HCT116 (cell line): ENCODE measurements around the gene XYLT1. TPM values are rescaled to one million over a fixed set of nuclear protein-coding genes. Genes with fewer than 3 reads are reported as not detected.

Source experiments
- ATAC-seq: fragments of 200-7000 bp; cut with Tn5 transposase; 2 replicates; pipeline ENCODE4 v1.9.1; 2020; ENCODE audit warnings: mild to moderate bottlenecking, moderate library complexity
- BruUV-seq: library from RNA; stranded (reverse); fragments of 400-500 nt; replicated peaks from 2 replicates; lab custom pipeline; 2021; lab: Mats Ljungman, UMichigan
- CTCF ChIA-PET: fragments of 300-600 bp; sonication (Branson Sonifier 250); formaldehyde crosslinking; loops from one replicate; lab custom pipeline; 2021; ENCODE audit warnings: antibody characterized with exemption; lab: Charles Lee
- POLR2A ChIA-PET: fragments of 300-600, 350-600 bp; sonication (Branson Sonifier 250); formaldehyde crosslinking; loops from one replicate; lab custom pipeline; 2021; ENCODE audit warnings: antibody characterized with exemption; lab: Charles Lee
- RAD21 ChIA-PET, 2 experiments: fragments of 300-600 bp; sonication (Branson Sonifier 250); formaldehyde crosslinking; loops; one replicate each; lab custom pipeline; 2023; ENCODE audit warnings: low total read pairs in 2 of 2; ENCODE audit not compliant: uncharacterized antibody in 2 of 2, unreplicated experiment in 2 of 2, low non-redundant PET in 1 of 2; lab: Charles Lee
- DNase-seq: peaks from one replicate; pipeline ENCODE4 v3.0.0-alpha.2; 2010; ENCODE audit warnings: low read depth, low spot score
- H2AFZ ChIP-seq: fragments of 200-600 bp; shearing (Covaris generic), sonication (generic); 2 replicates; pipeline ENCODE4 v1.6.1; 2017; ENCODE audit warnings: low read depth, mixed run types, mixed read lengths, antibody characterized with exemption, low read length; ENCODE audit not compliant: poor library complexity, severe bottlenecking
- H3K27ac ChIP-seq: 2 replicates; pipeline ENCODE4 v1.5.1; 2012; ENCODE audit warnings: low read depth, low read length
- H3K27me3 ChIP-seq: fragments of 200-600 bp; sonication (generic); 2 replicates; pipeline ENCODE4 v1.6.1; 2016; ENCODE audit warnings: mixed run types, low read length, mixed read lengths; ENCODE audit not compliant: insufficient read depth
- H3K36me3 ChIP-seq, 2 experiments: fragments of 200-500 bp in 1 of 2; fragments of 200-600 bp in 1 of 2; sonication (Bioruptor generic) in 1 of 2; sonication (generic) in 1 of 2; 2 replicates each; pipeline versions ENCODE4 v1.5.1 to v1.6.1; 2014 to 2016; ENCODE audit warnings: low read length in 2 of 2, inconsistent platforms in 1 of 2, mixed read lengths in 1 of 2, mixed run types in 1 of 2; ENCODE audit not compliant: insufficient read depth in 2 of 2, control insufficient read depth in 1 of 2
- H3K4me1 ChIP-seq, 2 experiments: fragments of 200-600 bp in 1 of 2; sonication (generic) in 1 of 2; 2 replicates each; pipeline versions ENCODE4 v1.5.1 to v1.6.1; 2012 to 2017; ENCODE audit warnings: low read length in 2 of 2, inconsistent platforms in 1 of 2, mild to moderate bottlenecking in 1 of 2, mixed read lengths in 1 of 2, mixed run types in 1 of 2, moderate library complexity in 1 of 2; ENCODE audit not compliant: insufficient read depth in 2 of 2, control insufficient read depth in 1 of 2
- H3K4me2 ChIP-seq: fragments of 200-600 bp; sonication (generic); 2 replicates; pipeline ENCODE4 v1.6.1; 2017; ENCODE audit warnings: mixed run types, low read length, mixed read lengths
- H3K4me3 ChIP-seq, 2 experiments: fragments of 200-600 bp in 1 of 2; sonication (generic) in 1 of 2; replicated peaks in 1 of 2; 2 replicates each; pipeline ENCODE4 v1.5.1; 2011 to 2016; ENCODE audit warnings: low read length in 2 of 2, control low read depth in 1 of 2, low read depth in 1 of 2, mild to moderate bottlenecking in 1 of 2, mixed read lengths in 1 of 2, mixed run types in 1 of 2
- H3K79me2 ChIP-seq: fragments of 200-600 bp; sonication (generic); 2 replicates; pipeline ENCODE4 v1.6.1; 2017; ENCODE audit warnings: mild to moderate bottlenecking, mixed run types, low read length, moderate library complexity, mixed read lengths; ENCODE audit not compliant: insufficient read depth
- H3K9ac ChIP-seq: fragments of 200-600 bp; sonication (generic); 2 replicates; pipeline ENCODE4 v1.6.1; 2016; ENCODE audit warnings: low read length, mixed read lengths
- H3K9me2 ChIP-seq: fragments of 200-600 bp; sonication (generic), shearing (Covaris generic); 2 replicates; pipeline ENCODE4 v1.6.1; 2017; ENCODE audit warnings: mixed run types, mild to moderate bottlenecking, moderate library complexity; ENCODE audit not compliant: insufficient read depth
- H3K9me3 ChIP-seq, 2 experiments: fragments of 200-500 bp in 1 of 2; fragments of 200-600 bp in 1 of 2; sonication (Bioruptor generic) in 1 of 2; sonication (generic) in 1 of 2; 2 replicates each; pipeline ENCODE4 v1.6.1; 2014 to 2017; ENCODE audit warnings: low read length in 2 of 2, mixed read lengths in 2 of 2, inconsistent platforms in 1 of 2, low read depth in 1 of 2, mild to moderate bottlenecking in 1 of 2, mixed run types in 1 of 2, moderate library complexity in 1 of 2; ENCODE audit not compliant: control insufficient read depth in 1 of 2, insufficient read depth in 1 of 2
- H4K20me1 ChIP-seq: fragments of 200-600 bp; sonication (generic), shearing (Covaris generic); 2 replicates; pipeline ENCODE4 v1.6.1; 2017; ENCODE audit warnings: mixed run types, mild to moderate bottlenecking, moderate library complexity; ENCODE audit not compliant: insufficient read depth
- ATF3 ChIP-seq: IDR thresholded peaks from 2 replicates; pipeline ENCODE4 v1.6.1; 2012
- CBX3 ChIP-seq: IDR thresholded peaks from 2 replicates; pipeline ENCODE4 v1.6.1; 2012; ENCODE audit warnings: low read depth
- CEBPB ChIP-seq: IDR thresholded peaks from 2 replicates; pipeline ENCODE4 v1.6.1; 2012; ENCODE audit warnings: low read depth
- EGR1 ChIP-seq: IDR thresholded peaks from 2 replicates; pipeline ENCODE4 v1.6.1; 2012; ENCODE audit warnings: low read depth
- EZH2 ChIP-seq: fragments of 200-600 bp; sonication (generic); IDR thresholded peaks from 2 replicates; pipeline ENCODE4 v1.6.1; 2017; ENCODE audit warnings: antibody characterized with exemption, mixed run types
- EZH2phosphoT487 ChIP-seq: fragments of 200-600 bp; IDR thresholded peaks from 2 replicates; pipeline ENCODE4 v1.6.1; 2018; ENCODE audit warnings: antibody characterized with exemption, borderline replicate concordance
- JUND ChIP-seq: IDR thresholded peaks from 2 replicates; pipeline ENCODE4 v1.6.1; 2012
- POLR2AphosphoS5 ChIP-seq: IDR thresholded peaks from 2 replicates; pipeline ENCODE4 v1.6.1; 2011; ENCODE audit warnings: mild to moderate bottlenecking, low read depth, low read length, moderate library complexity
- RAD21 ChIP-seq: IDR thresholded peaks from 2 replicates; pipeline ENCODE4 v1.6.1; 2012; ENCODE audit warnings: low read depth, mild to moderate bottlenecking
- SRF ChIP-seq: IDR thresholded peaks from 2 replicates; pipeline ENCODE4 v1.6.1; 2012; ENCODE audit warnings: low read depth
- YY1 ChIP-seq: IDR thresholded peaks from 2 replicates; pipeline ENCODE4 v1.6.1; 2011; ENCODE audit warnings: low read length, low read depth, moderate library complexity, mild to moderate bottlenecking; ENCODE audit not compliant: insufficient replicate concordance; ENCODE audit errors: extremely low read depth
- ZBTB33 ChIP-seq: IDR thresholded peaks from 2 replicates; pipeline ENCODE4 v1.6.1; 2011; ENCODE audit warnings: mild to moderate bottlenecking, low read length, moderate library complexity; ENCODE audit not compliant: insufficient replicate concordance; ENCODE audit errors: extremely low read depth
- ZFX ChIP-seq: fragments of 450-650 bp; IDR thresholded peaks from 2 replicates; pipeline ENCODE4 v1.6.1; 2017
- ZNF274 ChIP-seq: fragments of 200-500 bp; sonication (Bioruptor generic); IDR thresholded peaks from 2 replicates; pipeline ENCODE4 v1.6.1; 2014; ENCODE audit warnings: mild to moderate bottlenecking, low read depth, low read length, inconsistent platforms
- intact Hi-C: fragments of 100-400 bp; cut with micrococcal nuclease; formaldehyde crosslinking; loops from 2 replicates; pipeline ENCODE4 v1.10.0; 2022
- total RNA-seq: library from RNA; stranded (reverse); gene quantifications from one replicate; pipeline ENCODE4 v1.2.1, GENCODE V29; 2021; ENCODE audit not compliant: unreplicated experiment

The XYLT1 gene
- total RNA-seq, 1 experiment from 2014 or later: 4.5 TPM

GRCh38 chr16:17419266-17419665, 51.5 kb downstream of the XYLT1 start:
- Histone ChIP-seq H3K79me2 (no peaks in the 10 kb centered on the region), H4K20me1 (no peaks in the 10 kb centered on the region), H3K27ac (no peak overlapping the region), H3K9me2 (no peaks in the 10 kb centered on the region), H3K4me1 (no peaks in the 10 kb centered on the region), H3K4me3 (no peak overlapping the region), H2AFZ (no peak overlapping the region), H3K36me3 (no peaks in the 10 kb centered on the region), H3K4me2 (no peak overlapping the region), H3K9me3 (no peaks in the 10 kb centered on the region), H3K27me3 (no peaks in the 10 kb centered on the region), H3K9ac (no peak overlapping the region)
- DNase-seq (no peak), ATAC-seq (no peak)
- intact Hi-C loops: no loop called here
- TF ChIP-seq POLR2AphosphoS5 (no peak), RAD21 (no peak), JUND (no peak), EZH2phosphoT487 (no peak), ZNF274 (no peak), EGR1 (no peak), ZFX (no peak), EZH2 (no peak), CEBPB (no peak), YY1 (no peak), CBX3 (no peak), SRF (no peak), ATF3 (no peak), ZBTB33 (no peak)
- ChIA-PET POLR2A (no interaction called here), RAD21 (no interaction called here), CTCF (no interaction called here)
- no TSS peak for BruUV-seq
